ACC112 (cell line): ENCODE results near the gene VEGFB.

ENCODE experiments used
- H2AFZ ChIP-seq: fragments of 200-600 bp; sonication (generic); one replicate; pipeline ENCODE4 v1.6.0; 2017; ENCODE audit warnings: antibody characterized with exemption, low read length; ENCODE audit not compliant: unreplicated experiment
- H3K27ac ChIP-seq: fragments of 200-600 bp; sonication (generic); 2 replicates; pipeline ENCODE4 v1.5.1; 2014; ENCODE audit warnings: low read depth, mild to moderate bottlenecking, antibody characterized with exemption, low read length, moderate library complexity
- H3K27me3 ChIP-seq: fragments of 200-600 bp; sonication (generic); 2 replicates; pipeline ENCODE4 v1.6.1; 2014; ENCODE audit warnings: mild to moderate bottlenecking, antibody characterized with exemption, low read length, moderate library complexity, mixed read lengths; ENCODE audit not compliant: insufficient read depth
- H3K36me3 ChIP-seq: fragments of 200-600 bp; sonication (generic); 2 replicates; pipeline ENCODE4 v1.6.1; 2016; ENCODE audit warnings: mild to moderate bottlenecking, antibody characterized with exemption, low read length, moderate library complexity, mixed read lengths; ENCODE audit not compliant: insufficient read depth
- H3K4me1 ChIP-seq: fragments of 200-600 bp; sonication (generic); one replicate; pipeline ENCODE4 v1.6.1; 2016; ENCODE audit warnings: low read length, mixed read lengths; ENCODE audit not compliant: insufficient read depth, unreplicated experiment, control insufficient read depth
- H3K4me3 ChIP-seq: fragments of 200-600 bp; sonication (generic); 2 replicates; pipeline ENCODE4 v1.5.1; 2014; ENCODE audit warnings: mild to moderate bottlenecking, low read depth, low read length
- H3K79me2 ChIP-seq: fragments of 200-600 bp; sonication (generic); one replicate; pipeline ENCODE4 v1.6.0; 2016; ENCODE audit warnings: low read length; ENCODE audit not compliant: control insufficient read depth, unreplicated experiment, insufficient read depth

VEGFB gene

GRCh38 chr11:64275031-64275800 lies 40.8 kb downstream of the VEGFB start:
- H3K36me3 ChIP-seq = no peaks in the 10 kb centered on the region
- H3K27me3 ChIP-seq = no peaks in the 10 kb centered on the region
- H3K79me2 ChIP-seq = peaks cover 6% of the 10 kb centered on the region
- no peak overlapping the region for H3K27ac ChIP-seq
- H2AFZ ChIP-seq = no peak overlapping the region
- H3K4me3 ChIP-seq = no peak overlapping the region
- peaks cover 11% of the 10 kb centered on the region for H3K4me1 ChIP-seq

- no peak overlapping the region for H3K27ac ChIP-seq
- H3K27me3 ChIP-seq = no peaks in the 10 kb centered on the region
- peaks cover 6% of the 10 kb centered on the region for H3K79me2 ChIP-seq
- H3K36me3 ChIP-seq = no peaks in the 10 kb centered on the region
- peaks cover 11% of the 10 kb centered on the region for H3K4me1 ChIP-seq
- H2AFZ ChIP-seq = no peak overlapping the region
- no peak overlapping the region for H3K4me3 ChIP-seq
These were observed 41.5 kb downstream of the VEGFB start for GRCh38 chr11:64275841-64276240.

GRCh38 chr11:64276653-64277431 lies 42.5 kb downstream of the VEGFB start:
- peaks cover 6% of the 10 kb centered on the region for H3K79me2 ChIP-seq
- no peaks in the 10 kb centered on the region for H3K36me3 ChIP-seq
- H3K4me1 ChIP-seq = peaks cover 11% of the 10 kb centered on the region
- H3K27ac ChIP-seq = no peak overlapping the region
- no peak overlapping the region for H3K4me3 ChIP-seq
- no peaks in the 10 kb centered on the region for H3K27me3 ChIP-seq
- H2AFZ ChIP-seq = no peak overlapping the region

GRCh38 chr11:64278576-64279190 lies 44.3 kb downstream of the VEGFB start:
- Histone ChIP-seq H3K4me1 (peaks cover 6% of the 10 kb centered on the region), H3K27ac (no peak overlapping the region), H3K4me3 (no peak overlapping the region), H3K36me3 (no peaks in the 10 kb centered on the region), H3K27me3 (no peaks in the 10 kb centered on the region), H2AFZ (no peak overlapping the region), H3K79me2 (peaks cover 6% of the 10 kb centered on the region)

- Histone ChIP-seq H2AFZ (no peak overlapping the region), H3K36me3 (no peaks in the 10 kb centered on the region), H3K27me3 (no peaks in the 10 kb centered on the region), H3K4me1 (no peaks in the 10 kb centered on the region), H3K4me3 (no peak overlapping the region), H3K79me2 (peaks cover 12% of the 10 kb centered on the region), H3K27ac (no peak overlapping the region)
These were observed 47.8 kb downstream of the VEGFB start for GRCh38 chr11:64281957-64282770.

- H3K4me1 ChIP-seq = no peaks in the 10 kb centered on the region
- H3K36me3 ChIP-seq = no peaks in the 10 kb centered on the region
- peaks cover 12% of the 10 kb centered on the region for H3K79me2 ChIP-seq
- no peak overlapping the region for H2AFZ ChIP-seq
- H3K27me3 ChIP-seq = no peaks in the 10 kb centered on the region
- peak overlapping the region; percentile 49; the same call in 1 of the 2 replicates for H3K4me3 ChIP-seq
- H3K27ac ChIP-seq = no peak overlapping the region
These were observed 48.7 kb downstream of the VEGFB start for GRCh38 chr11:64283092-64283491.

- Histone ChIP-seq H3K4me1 (no peaks in the 10 kb centered on the region), H3K27ac (peak within 1 kb of the TSS; percentile 92), H3K4me3 (peak within 1 kb of the TSS; percentile 82), H3K79me2 (peaks cover 12% of the 10 kb centered on the region), H2AFZ (peak within 1 kb of the TSS; percentile 58), H3K36me3 (no peaks in the 10 kb centered on the region), H3K27me3 (no peaks in the 10 kb centered on the region)
These were observed 49.9 kb downstream of the VEGFB start, which contains the start of gene BAD for GRCh38 chr11:64284048-64284961. Gene BAD, minus strand, starts transcription at chr11:64284665. Its CDS starts 297 bp downstream, at chr11:64284368.

GRCh38 chr11:64284962-64285884 lies 50.8 kb downstream of the VEGFB start, which contains the start of gene GPR137:
Gene GPR137, plus strand, starts transcription at chr11:64285848. Its CDS starts 677 bp downstream, at chr11:64286525.
- H3K27ac ChIP-seq = peak within 1 kb of the TSS; percentile 92
- H3K4me3 ChIP-seq = peak within 1 kb of the TSS; percentile 82
- H3K4me1 ChIP-seq = no peaks in the 10 kb centered on the region
- no peaks in the 10 kb centered on the region for H3K36me3 ChIP-seq
- H3K27me3 ChIP-seq = no peaks in the 10 kb centered on the region
- H3K79me2 ChIP-seq = peaks cover 12% of the 10 kb centered on the region
- H2AFZ ChIP-seq = peak within 1 kb of the TSS; percentile 57
